Liver (tissue), 3 donors: Measurements from ENCODE around the gene XRCC6.

ENCODE experiments used
- GABPA ChIP-seq, 2 donors: IDR thresholded peaks in 1 of 2; conservative IDR thresholded peaks in 1 of 2; 2 replicates each; pipeline ENCODE4 v1.6.1; 2016; ENCODE audit warnings: antibody characterized with exemption in 2 of 2, mild to moderate bottlenecking in 1 of 2, moderate library complexity in 1 of 2
- RAD21 ChIP-seq, 2 donors: IDR thresholded peaks; 2 replicates each; pipeline ENCODE4 v1.6.1; 2016; ENCODE audit warnings: antibody characterized with exemption in 2 of 2, mild to moderate bottlenecking in 2 of 2
- REST ChIP-seq: IDR thresholded peaks from 2 replicates; pipeline ENCODE4 v1.6.1; 2016; ENCODE audit warnings: antibody characterized with exemption, mild to moderate bottlenecking
- SP1 ChIP-seq: IDR thresholded peaks from 2 replicates; pipeline ENCODE4 v1.6.1; 2018; ENCODE audit warnings: antibody characterized with exemption, mild to moderate bottlenecking
- TAF1 ChIP-seq: conservative IDR thresholded peaks from 2 replicates; pipeline ENCODE4 v1.6.1; 2016; ENCODE audit warnings: antibody characterized with exemption, mild to moderate bottlenecking
- YY1 ChIP-seq: IDR thresholded peaks from 2 replicates; pipeline ENCODE4 v1.6.1; 2016; ENCODE audit warnings: antibody characterized with exemption, mild to moderate bottlenecking
- ZBTB33 ChIP-seq: IDR thresholded peaks from 2 replicates; pipeline ENCODE4 v1.6.1; 2016; ENCODE audit warnings: antibody characterized with exemption
- TF ChIP-seq, protein P1 (sequence below): fragments of 150-350 bp; IDR thresholded peaks from 2 replicates; pipeline ENCODE4 v1.5.1; 2017; ENCODE audit warnings: improper control_type of control experiment, low read depth, low read length; ENCODE audit not compliant: missing input control
- donor health status: healthy.
- donor health status: healthy.

DNA sequence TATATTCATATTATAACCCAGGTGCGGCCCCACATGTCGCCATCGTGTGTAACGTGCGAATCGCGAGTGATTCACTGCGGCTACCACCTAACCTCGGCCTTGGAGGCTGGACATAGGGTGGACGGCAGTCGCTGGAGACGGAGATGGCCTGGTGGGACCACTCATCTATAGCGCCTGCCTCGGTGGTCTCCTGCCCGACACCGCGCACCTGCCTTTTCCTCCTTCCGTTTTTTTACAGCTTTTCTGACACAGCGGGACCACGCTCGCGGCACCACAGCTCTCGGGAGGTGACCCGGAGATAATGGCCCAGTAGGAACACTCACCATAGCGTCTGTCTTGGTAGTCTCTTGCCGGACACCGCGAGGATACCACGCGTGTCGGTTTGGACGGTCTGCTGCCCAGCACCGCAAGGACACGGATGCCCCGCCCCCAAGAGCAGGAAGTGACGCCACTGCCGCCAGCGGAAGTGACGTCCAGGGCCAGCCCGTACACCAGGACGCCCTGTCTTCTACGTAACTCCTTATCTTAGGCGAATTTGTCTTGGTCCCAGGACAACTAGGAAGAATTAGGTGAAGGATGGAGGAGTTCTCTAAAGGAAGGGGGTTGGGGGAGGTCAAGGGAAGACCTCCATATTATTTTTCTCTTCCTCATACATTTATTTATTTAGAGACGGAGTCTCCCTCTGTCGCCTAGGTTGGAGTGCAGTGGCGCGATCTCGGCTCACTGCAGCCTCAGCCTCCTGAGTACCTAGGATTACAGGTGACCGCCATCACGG, 61.1 kb downstream of the XRCC6 start:
- TF ChIP-seq, protein P1, sequence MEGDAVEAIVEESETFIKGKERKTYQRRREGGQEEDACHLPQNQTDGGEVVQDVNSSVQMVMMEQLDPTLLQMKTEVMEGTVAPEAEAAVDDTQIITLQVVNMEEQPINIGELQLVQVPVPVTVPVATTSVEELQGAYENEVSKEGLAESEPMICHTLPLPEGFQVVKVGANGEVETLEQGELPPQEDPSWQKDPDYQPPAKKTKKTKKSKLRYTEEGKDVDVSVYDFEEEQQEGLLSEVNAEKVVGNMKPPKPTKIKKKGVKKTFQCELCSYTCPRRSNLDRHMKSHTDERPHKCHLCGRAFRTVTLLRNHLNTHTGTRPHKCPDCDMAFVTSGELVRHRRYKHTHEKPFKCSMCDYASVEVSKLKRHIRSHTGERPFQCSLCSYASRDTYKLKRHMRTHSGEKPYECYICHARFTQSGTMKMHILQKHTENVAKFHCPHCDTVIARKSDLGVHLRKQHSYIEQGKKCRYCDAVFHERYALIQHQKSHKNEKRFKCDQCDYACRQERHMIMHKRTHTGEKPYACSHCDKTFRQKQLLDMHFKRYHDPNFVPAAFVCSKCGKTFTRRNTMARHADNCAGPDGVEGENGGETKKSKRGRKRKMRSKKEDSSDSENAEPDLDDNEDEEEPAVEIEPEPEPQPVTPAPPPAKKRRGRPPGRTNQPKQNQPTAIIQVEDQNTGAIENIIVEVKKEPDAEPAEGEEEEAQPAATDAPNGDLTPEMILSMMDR, result no peak
- TF ChIP-seq YY1, result no peak
- TF ChIP-seq REST, result no peak
- no peak for TF ChIP-seq ZBTB33
- no peak for TF ChIP-seq RAD21 (IDR thresholded peaks at IDR 0.05)
- TF ChIP-seq SP1, result no peak
- peak; percentile 95 to 98 for TF ChIP-seq GABPA (IDR thresholded peaks at IDR 0.05 in 1 of 2, conservative IDR thresholded peaks at IDR 0.05 in 1 of 2)
- no peak for TF ChIP-seq TAF1
